HG02973 (cell line): ENCODE measurements around the gene IQCK.

Source experiments
- ATAC-seq: cut with Tn5 transposase; IDR thresholded peaks from one replicate; pipeline ENCODE4 v1.9.1; 2021; ENCODE audit warnings: moderate library complexity; ENCODE audit not compliant: unreplicated experiment

Gene IQCK

GRCh38 chr16:19698480-19699465 is 19.3 kb upstream of the IQCK start:
- no peak for ATAC-seq

GRCh38 chr16:19699472-19699871 is 18.6 kb upstream of the IQCK start:
- no peak for ATAC-seq

GRCh38 chr16:19700319-19700781 is 17.7 kb upstream of the IQCK start:
- no peak for ATAC-seq

- no peak for ATAC-seq
Observed at GRCh38 chr16:19701091-19701490, 17.0 kb upstream of the IQCK start.

GRCh38 chr16:19703172-19703889 is 14.7 kb upstream of the IQCK start:
- no peak for ATAC-seq

DNA sequence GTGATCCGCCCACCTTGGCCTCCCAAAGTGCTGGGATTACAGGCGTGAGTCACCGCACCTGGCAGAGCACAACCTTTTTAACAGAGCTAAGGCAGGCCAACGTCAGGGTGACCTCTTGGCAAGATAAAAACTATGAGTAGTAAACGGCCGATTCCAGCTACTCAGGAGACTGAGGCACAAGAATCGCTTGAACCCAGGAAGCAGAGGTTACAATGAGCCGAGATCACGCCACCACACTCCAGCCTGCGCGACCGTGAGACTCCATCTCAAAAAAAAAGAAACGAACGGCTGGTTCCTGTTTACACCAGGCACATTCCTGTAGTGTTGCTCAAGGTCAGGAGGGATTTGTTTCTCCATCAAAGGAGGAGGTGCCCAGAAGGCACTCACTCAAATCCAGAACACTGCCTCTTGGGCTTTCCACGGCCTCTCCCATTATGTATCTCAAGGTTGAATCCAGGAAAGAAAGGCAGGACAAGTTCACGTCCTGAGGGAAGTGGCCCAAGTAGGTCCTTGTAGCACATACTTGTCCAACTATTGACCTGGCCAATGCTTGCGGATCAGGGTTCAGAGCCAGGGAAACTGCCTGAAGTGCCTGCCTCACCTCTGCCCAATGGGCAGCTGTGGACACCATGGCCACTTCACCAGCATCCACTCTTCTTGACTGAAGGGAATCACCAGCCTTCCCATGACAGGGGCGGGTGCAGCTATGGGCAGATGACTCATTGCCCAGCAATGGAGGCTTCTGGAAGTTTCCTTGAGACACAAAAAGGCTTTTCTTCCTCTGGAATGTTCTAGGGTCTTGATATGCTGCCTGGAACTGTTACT is 13.5 kb upstream of the IQCK start:
- no peak for ATAC-seq

DNA sequence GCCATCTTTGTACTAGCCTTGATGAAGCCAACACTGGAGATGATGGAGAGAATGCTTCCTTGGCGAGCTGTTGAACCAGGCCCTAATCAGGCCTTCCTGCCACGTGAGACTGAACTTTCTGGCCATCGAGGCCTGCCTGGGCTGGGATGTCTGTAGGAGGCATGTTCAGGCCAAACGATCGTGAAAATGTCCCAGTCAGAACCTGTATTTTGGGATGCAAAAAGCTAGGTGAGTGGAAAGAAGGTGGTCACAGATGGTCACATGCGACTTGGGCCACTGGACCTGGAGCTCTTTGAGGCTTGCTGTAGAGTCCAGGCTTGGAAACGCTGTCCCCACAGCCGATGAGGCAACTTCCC is 12.9 kb upstream of the IQCK start:
- ATAC-seq: no peak

- ATAC-seq: no peak
Observed at GRCh38 chr16:19705843-19706242, 12.2 kb upstream of the IQCK start.

DNA sequence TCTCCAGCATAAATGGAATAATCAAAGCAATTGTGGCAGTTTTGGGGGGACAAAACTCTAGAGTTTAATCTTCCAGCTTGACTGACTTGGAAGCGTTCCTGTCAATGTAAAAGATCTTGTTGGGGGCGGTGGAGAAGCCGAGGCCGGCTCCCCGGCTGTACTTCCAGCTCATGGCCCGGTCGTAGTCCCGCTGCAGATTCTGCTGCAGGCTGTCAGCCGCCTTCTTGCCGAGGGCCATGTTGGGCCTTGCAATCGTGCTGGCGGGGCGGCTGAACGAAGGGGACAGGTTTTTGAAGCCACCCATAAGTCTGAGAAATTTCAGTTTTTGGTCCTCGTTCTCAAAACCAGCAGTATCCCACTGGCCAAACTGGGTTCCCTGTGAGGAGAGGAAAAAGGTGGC is 11.2 kb upstream of the IQCK start:
- ATAC-seq: no peak

DNA sequence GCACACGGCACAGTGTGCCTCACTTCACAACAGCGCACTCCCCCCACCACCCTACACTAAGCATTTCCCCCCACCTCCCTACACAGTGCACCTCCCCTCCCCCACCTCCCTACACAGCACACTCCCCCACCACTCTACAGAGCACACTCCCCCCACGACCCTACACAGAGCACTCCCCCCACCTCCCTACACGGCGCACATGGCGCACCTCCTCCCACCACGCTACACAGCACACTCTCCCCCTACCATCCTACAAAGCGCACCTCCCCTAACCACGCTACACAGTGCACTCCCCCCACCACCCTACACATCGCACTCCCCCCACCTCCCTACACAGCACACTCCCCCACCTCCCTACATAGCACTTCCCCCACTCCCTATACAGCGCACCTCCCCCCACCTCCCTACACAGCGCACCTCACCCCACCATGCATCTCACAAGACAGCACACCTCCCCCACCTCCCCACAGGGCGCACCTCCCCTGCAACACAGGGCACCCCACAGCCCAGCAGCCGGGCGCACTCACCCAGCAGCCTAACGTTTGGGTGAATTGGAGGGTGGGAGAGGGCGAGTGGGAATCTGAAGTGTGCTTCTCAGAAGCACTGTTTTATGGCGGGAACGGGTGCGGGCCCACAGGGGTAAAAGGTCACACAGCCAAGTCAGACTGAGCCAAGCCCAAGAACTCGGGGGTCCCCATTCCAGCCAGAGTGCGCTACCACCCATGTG is 10.3 kb upstream of the IQCK start:
- ATAC-seq: no peak

- no peak for ATAC-seq
Observed at GRCh38 chr16:19708296-19709205, 9.5 kb upstream of the IQCK start.

GRCh38 chr16:19709381-19710136 is 8.5 kb upstream of the IQCK start:
- ATAC-seq: no peak

DNA sequence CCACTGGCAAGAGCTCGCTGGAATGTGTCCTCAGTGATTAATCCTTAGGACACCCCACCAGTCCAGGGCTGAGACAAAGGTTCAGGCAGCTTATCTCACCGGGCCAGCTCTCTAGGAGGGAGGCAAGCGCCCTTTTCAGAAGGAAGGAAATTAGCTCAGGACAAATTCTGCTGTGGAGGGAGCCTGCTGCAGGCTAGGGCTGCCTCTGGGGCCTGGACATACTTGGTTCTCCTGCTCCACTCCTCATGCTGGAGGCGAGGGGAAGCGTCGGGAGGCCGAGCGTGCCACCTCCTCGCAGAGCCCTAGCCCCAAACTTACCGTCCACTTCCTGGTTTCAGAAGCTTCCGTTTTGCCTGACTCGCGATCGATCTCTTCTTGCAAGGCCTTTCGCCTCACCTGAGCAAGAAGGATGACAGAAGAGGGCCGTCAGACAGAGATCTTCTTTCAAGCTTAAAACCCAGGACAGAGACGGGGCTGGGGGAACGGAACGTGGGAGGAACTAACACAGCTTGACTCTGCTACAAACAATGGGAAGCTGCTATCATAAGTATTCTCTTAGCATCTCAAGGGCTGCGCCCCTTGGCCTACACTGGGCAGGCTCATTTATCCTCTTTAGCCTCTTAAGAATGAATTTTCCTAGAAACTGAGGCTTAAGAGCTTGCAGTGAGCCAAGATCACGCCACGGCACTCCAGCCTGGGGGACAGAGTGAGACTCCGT is 7.7 kb upstream of the IQCK start:
- ATAC-seq: no peak

DNA sequence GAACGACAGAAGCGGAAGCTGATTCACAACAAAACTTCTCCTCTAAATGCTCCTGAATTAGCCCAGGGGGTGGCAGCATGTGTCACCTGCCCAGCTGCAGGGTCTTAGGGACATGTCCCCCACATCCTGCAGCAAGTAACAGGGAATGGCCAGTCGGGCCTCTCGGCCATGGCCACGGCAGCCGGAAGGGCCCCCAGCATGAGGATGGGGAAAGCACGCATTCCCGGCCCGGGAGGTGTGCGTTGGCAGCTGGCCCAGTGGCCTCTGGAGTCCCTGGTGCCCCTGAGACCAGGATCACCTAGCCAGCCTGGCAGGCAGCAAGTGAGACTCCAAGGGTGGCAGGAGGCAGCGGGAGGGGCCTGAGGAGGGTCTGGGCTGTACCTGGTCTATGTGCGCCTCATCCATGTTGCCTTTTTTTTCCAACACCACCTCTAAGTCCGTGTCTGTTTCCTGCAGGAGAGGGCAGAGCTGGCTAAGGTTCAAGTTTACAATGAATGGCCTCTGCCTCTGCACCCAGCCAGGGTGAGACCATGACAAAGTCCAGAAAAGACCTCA is 7.0 kb upstream of the IQCK start:
- ATAC-seq: no peak

- no peak for ATAC-seq
Observed at GRCh38 chr16:19711643-19712042, 6.4 kb upstream of the IQCK start.

- no peak for ATAC-seq
Observed at GRCh38 chr16:19712418-19713058, 5.5 kb upstream of the IQCK start.

- ATAC-seq: no peak
Observed at GRCh38 chr16:19713697-19714096, 4.4 kb upstream of the IQCK start.
